HAP-1 (cell line): ENCODE measurements around the gene CRYGN.
A peak's percentile ranks its signal among the peaks of the same experiment; 100 is the strongest.

Experiments used
- DNase-seq, 2 experiments: peaks; one replicate each; pipeline ENCODE4 v3.0.0-alpha.2; 2016 to 2020; ENCODE audit warnings: low spot score in 2 of 2
- H3K27me3 ChIP-seq: fragments of 250-450 bp; sonication (Bioruptor Pico); 2 replicates; pipeline ENCODE4 v1.5.1; 2020; ENCODE audit warnings: low read depth, mild to moderate bottlenecking, moderate library complexity
- H3K36me3 ChIP-seq: fragments of 250-450 bp; sonication (Bioruptor Pico); replicated peaks from 2 replicates; pipeline ENCODE4 v1.5.1; 2020; ENCODE audit warnings: mild to moderate bottlenecking
- H3K4me1 ChIP-seq: fragments of 250-450 bp; sonication (Bioruptor Pico); 2 replicates; pipeline ENCODE4 v1.5.1; 2020; ENCODE audit warnings: mild to moderate bottlenecking
- H3K4me3 ChIP-seq: fragments of 250-450 bp; sonication (Bioruptor Pico); 2 replicates; pipeline ENCODE4 v1.5.1; 2020; ENCODE audit warnings: mild to moderate bottlenecking, moderate library complexity
- H3K9me3 ChIP-seq: fragments of 250-450 bp; sonication (Bioruptor Pico); 2 replicates; pipeline ENCODE4 v1.5.1; 2020; ENCODE audit warnings: mild to moderate bottlenecking, moderate library complexity
- in situ Hi-C: fragments of 300-500 bp; cut with MboI; formaldehyde crosslinking; loops from 3 replicates; pipeline ENCODE4 v1.14.3; 2020; ENCODE audit warnings: low sequenced_read_pairs, inconsistent platforms, mixed read lengths

Gene CRYGN

DNA sequence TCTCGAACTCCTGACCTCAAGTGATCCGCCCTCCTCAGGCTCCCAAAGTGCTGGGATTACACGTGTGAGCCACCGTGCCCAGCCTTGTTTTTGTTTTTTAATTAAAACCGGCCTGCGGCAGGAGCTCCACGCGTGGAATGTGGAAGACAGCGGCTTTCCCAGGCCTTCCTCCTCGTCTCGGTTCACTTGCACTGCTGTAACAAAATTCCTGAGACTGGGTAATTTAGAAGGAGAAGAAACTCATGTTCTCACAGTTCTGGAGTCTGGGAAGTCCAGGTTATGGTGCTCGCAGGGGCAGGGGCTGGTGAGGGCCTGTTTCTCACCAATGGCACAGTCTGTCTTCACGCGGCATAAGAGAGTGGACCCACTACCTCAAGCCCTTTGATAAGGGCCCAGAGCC lies 14.4 kb upstream of the CRYGN start:
- in situ Hi-C loops, result no loop called here
- peaks cover 2% of the 10 kb centered on the region for H3K27me3 ChIP-seq
- no peaks in the 10 kb centered on the region for H3K36me3 ChIP-seq
- H3K4me3 ChIP-seq, result no peak overlapping the region
- peaks cover 10% of the 10 kb centered on the region for H3K4me1 ChIP-seq
- no peak for DNase-seq
- H3K9me3 ChIP-seq, result peaks cover 5% of the 10 kb centered on the region

DNA sequence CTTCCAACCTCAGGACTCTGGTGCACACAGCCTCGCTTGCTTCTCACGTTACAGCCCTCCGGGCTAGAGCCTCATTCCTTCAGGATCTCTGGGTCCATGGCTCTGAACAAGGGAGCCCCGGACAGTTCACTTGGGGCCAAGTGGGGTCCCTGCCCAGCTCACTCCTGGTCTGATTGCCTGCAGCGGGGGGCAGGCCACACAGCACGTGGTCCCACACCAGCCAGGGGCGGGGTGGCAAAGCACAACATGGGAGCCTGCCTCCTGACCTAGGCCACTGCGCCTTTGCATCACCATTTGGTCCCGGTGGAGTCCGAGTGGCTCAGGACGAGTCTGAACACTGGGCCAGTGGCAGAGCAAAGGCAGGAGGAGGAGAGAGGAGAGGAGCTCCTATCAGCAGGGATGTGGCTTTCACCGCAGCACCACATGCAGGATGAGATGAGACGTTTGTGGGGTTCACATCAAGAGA lies 13.4 kb upstream of the CRYGN start:
- Histone ChIP-seq H3K9me3 (peaks cover 5% of the 10 kb centered on the region), H3K4me1 (peaks cover 8% of the 10 kb centered on the region), H3K27me3 (peaks cover 2% of the 10 kb centered on the region), H3K4me3 (no peak overlapping the region), H3K36me3 (no peaks in the 10 kb centered on the region)
- DNase-seq, result peak in 1 of 2 experiments; percentile 6
- in situ Hi-C loops, result no loop called here

DNA sequence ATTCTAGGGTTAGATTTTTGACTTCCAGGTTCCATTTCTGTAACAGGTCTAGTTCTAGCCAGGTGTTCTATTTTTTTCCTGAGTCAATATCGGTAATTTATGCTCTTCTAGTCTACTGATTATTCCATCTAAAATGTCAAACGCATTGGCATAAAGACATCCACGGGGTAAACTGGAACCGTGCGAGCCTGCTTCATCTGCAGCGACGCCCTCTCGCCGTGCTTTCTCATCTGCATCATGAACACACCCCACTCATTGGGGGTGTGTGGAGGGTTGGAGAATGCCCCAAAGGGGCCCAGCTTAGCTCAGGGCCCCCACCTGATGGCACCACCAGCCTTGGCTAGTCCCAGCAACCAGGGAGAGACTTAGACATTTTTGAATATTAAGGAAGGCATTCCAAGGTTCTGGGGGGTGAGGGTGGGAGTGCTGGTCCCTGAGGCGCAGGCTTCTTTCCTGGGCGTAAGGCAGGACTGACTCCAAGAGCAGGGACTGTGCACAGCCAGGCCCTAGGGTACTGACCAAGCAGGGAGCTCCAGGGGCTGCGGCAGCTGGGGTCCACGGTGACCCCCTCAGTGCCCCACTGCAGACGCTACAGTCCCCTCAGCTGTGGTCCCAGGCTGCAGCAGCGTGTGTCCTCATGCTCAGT lies 12.9 kb upstream of the CRYGN start:
- in situ Hi-C loops, result no loop called here
- H3K9me3 ChIP-seq, result peaks cover 4% of the 10 kb centered on the region
- no peak for DNase-seq
- peaks cover 8% of the 10 kb centered on the region for H3K4me1 ChIP-seq
- no peak overlapping the region for H3K4me3 ChIP-seq
- no peaks in the 10 kb centered on the region for H3K36me3 ChIP-seq
- H3K27me3 ChIP-seq, result peaks cover 2% of the 10 kb centered on the region

- Histone ChIP-seq H3K4me3 (no peak overlapping the region), H3K36me3 (no peaks in the 10 kb centered on the region), H3K27me3 (peaks cover 2% of the 10 kb centered on the region), H3K4me1 (peaks cover 5% of the 10 kb centered on the region), H3K9me3 (no peaks in the 10 kb centered on the region)
- in situ Hi-C loops, result no loop called here
- no peak for DNase-seq
Observed at GRCh38 chr7:151451626-151452571, 12.0 kb upstream of the CRYGN start.

DNA sequence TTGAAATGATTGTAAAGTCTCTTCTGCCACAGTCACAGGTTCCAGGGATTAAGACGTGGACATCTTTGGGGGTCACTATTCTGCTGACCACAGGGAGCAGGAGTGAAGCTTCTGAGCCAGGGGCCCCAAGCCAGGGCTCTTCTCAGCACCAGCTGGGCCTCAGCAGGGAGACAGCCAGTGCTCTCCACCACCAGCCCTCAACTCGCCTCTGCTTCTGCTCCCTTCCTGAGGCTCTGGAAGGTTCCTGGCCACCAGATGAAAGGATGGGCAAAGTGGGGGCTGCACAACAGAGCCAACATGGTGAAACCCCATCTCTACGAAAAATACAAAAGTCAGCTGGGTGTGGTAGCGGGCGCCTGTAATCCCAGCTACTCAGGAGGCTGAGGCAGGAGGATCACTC lies 11.2 kb upstream of the CRYGN start:
- Histone ChIP-seq H3K4me1 (no peaks in the 10 kb centered on the region), H3K27me3 (peaks cover 2% of the 10 kb centered on the region), H3K9me3 (no peaks in the 10 kb centered on the region), H3K36me3 (no peaks in the 10 kb centered on the region), H3K4me3 (no peak overlapping the region)
- in situ Hi-C loops, result no loop called here
- DNase-seq, result no peak

DNA sequence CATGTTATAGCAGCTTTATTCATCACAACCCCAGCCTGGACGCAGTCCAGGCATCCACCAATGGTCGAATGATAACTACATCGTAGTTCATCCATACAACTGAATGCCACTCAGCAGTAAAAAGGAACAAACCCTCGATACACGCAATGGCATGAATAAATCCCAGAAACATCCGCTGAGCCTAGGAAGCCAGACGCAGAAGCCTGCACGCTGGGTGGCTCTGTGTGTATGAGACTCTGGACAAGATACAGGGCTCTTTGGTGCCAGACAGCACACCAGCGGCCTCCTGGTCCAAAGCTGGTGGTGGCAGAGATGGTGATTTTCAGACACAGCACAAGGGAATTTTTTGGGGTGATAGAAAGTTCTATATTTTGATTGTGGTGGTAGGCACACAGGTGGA lies 10.0 kb upstream of the CRYGN start:
- Histone ChIP-seq H3K36me3 (no peaks in the 10 kb centered on the region), H3K4me1 (no peaks in the 10 kb centered on the region), H3K27me3 (peaks cover 2% of the 10 kb centered on the region), H3K9me3 (no peaks in the 10 kb centered on the region), H3K4me3 (no peak overlapping the region)
- no peak for DNase-seq
- in situ Hi-C loops, result no loop called here

DNA sequence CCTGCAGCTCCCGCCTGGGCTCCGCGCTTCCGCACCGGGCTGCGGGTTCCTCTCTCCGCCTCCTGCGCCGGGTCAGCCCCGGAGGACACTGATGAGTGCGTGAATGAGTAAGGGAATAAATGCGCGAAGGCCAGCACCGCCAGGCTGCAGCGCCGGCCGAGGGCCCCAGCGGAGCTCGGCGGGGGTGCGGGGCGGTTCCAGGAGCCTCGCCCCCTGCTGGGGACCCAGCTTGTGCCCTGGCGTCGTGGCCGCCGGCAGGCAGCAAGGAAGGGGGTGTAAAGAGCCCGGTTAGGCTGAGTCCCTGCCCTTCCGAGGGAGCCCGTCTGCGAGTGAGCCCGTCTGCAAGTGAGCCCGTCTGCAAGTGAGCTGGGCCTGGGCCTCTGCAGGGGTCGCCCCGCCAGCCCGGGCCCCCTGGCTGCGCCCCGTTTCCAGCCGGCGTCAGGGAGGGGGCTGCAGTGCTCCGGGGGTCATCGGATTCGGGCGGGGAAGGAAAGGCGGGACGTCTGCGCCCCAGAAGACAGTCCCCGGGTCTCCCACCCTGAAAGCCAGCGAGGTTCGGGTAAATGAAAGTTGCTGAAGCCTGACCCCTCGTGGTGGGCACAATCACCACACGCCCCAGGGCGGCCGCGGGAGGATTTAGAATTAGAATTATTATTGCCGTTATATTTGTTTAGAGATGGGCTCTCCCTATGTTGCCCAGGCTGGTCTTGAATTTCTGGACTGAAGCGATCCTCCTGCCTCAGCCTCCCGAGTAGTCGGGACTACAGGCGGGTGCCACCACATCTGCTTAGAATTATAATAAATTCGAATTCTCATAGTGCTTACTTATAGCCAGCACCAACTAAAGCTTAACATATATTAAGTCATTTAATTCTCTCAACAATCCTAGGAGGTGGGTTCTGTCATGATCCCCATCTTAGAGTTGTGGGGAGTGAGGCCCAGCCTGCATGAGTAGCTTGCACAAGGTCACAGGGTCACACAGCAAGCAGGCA lies 8.6 kb upstream of the CRYGN start:
- H3K9me3 ChIP-seq, result no peaks in the 10 kb centered on the region
- peak overlapping the region; percentile 13; the same call in 1 of the 2 replicates for H3K4me3 ChIP-seq
- in situ Hi-C loops, result no loop called here
- peaks cover 2% of the 10 kb centered on the region for H3K27me3 ChIP-seq
- H3K36me3 ChIP-seq, result no peaks in the 10 kb centered on the region
- DNase-seq, result peak; percentile 50 to 80
- H3K4me1 ChIP-seq, result no peaks in the 10 kb centered on the region

GRCh38 chr7:151447901-151448260 lies 7.9 kb upstream of the CRYGN start:
- Histone ChIP-seq H3K9me3 (no peaks in the 10 kb centered on the region), H3K4me3 (no peak overlapping the region), H3K4me1 (no peaks in the 10 kb centered on the region), H3K36me3 (no peaks in the 10 kb centered on the region), H3K27me3 (peaks cover 2% of the 10 kb centered on the region)
- DNase-seq, result no peak
- in situ Hi-C loops, result no loop called here

- DNase-seq, result no peak
- in situ Hi-C loops, result no loop called here
- H3K9me3 ChIP-seq, result no peaks in the 10 kb centered on the region
- no peak overlapping the region for H3K4me3 ChIP-seq
- H3K4me1 ChIP-seq, result no peaks in the 10 kb centered on the region
- H3K36me3 ChIP-seq, result no peaks in the 10 kb centered on the region
- peaks cover 2% of the 10 kb centered on the region for H3K27me3 ChIP-seq
Observed at GRCh38 chr7:151447312-151447711, 7.4 kb upstream of the CRYGN start.

- no peak for DNase-seq
- peaks cover 2% of the 10 kb centered on the region for H3K27me3 ChIP-seq
- in situ Hi-C loops, result no loop called here
Observed at GRCh38 chr7:151446412-151446811, 6.5 kb upstream of the CRYGN start.

GRCh38 chr7:151444632-151445031 lies 4.7 kb upstream of the CRYGN start:
- H3K4me1 ChIP-seq, result no peaks in the 10 kb centered on the region
- no peak for DNase-seq
- no peaks in the 10 kb centered on the region for H3K9me3 ChIP-seq
- in situ Hi-C loops, result no loop called here
- H3K27me3 ChIP-seq, result no peaks in the 10 kb centered on the region
- no peak overlapping the region for H3K4me3 ChIP-seq
- H3K36me3 ChIP-seq, result no peaks in the 10 kb centered on the region

More at GRCh38 chr7:151446412-151446811, 6.5 kb upstream of the CRYGN start:
- H3K36me3 ChIP-seq, result no peaks in the 10 kb centered on the region
- no peaks in the 10 kb centered on the region for H3K4me1 ChIP-seq
- H3K4me3 ChIP-seq, result no peak overlapping the region
- H3K9me3 ChIP-seq, result no peaks in the 10 kb centered on the region

DNA sequence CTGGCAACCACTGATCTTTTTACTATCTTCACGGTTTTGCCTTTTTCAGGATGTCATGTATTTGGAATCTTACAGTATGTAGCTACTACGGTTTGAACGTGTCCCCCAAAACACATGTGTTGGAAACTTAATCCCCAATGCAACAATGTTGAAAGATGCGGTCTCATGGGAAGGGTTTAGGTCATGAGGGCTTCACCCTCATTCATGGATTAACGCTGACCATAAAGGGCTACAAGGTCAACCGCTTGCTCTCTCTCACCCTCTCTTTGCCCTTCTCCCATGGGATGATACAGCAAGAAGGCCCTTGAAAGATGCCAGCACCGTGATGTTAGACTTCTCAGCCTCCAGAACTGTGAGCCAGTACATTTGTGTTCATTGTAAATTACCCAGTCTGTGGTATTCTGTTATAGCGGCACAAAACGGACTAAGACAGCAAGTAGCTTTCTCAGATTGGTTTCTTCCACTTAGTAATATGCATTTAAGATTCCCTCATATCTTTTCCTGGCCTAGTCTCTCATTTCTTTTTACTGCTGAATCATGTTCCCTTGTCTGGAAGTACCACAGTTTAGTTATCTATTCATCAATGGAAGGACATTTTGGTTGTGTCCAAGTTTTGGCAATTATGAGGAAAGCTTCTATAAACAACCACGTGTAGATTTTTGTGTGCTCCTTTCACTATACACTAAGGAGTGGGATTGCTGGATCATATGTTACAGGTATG lies 3.0 kb upstream of the CRYGN start:
- H3K27me3 ChIP-seq, result no peaks in the 10 kb centered on the region
- no peak overlapping the region for H3K4me3 ChIP-seq
- no peaks in the 10 kb centered on the region for H3K9me3 ChIP-seq
- no peaks in the 10 kb centered on the region for H3K36me3 ChIP-seq
- no peaks in the 10 kb centered on the region for H3K4me1 ChIP-seq
- DNase-seq, result no peak
- in situ Hi-C loops, result no loop called here
